ENCODE results near the gene FAM20B. TPM values are rescaled to one million over a fixed set of nuclear protein-coding genes. Genes with fewer than 3 reads are reported as not detected.
A peak's percentile ranks its signal among the peaks of the same experiment; 100 is the strongest.

FAM20B gene
- total and polyA plus RNA-seq, 7 donors = 22.5 to 55.2 (median 48.3) TPM

GRCh38 chr1:179017383-179018326, 8.0 kb upstream of the FAM20B start:
- 51 to 53% (median 52%) methylated on average over 3 of the region's 3 CpGs for WGBS, 3 donors
- no peaks in the 10 kb centered on the region for H3K9me3 ChIP-seq
- intact Hi-C loops (cut with DNase I) = loop anchor here in 1 of 2 donors (5.0 kb wide), 1 partner anchor 485 kb away; no protein-coding TSS in a partner anchor
- no peak overlapping the region for H3K4me3 ChIP-seq
- TF ChIP-seq CTCF (IDR thresholded peaks at IDR 0.05) = no peak
- peak overlapping the region; percentile 39 for H3K27ac ChIP-seq
- H3K27me3 ChIP-seq (ENCODE audit: insufficient read depth in 3 of 3, low read length in 2 of 3) = no peaks in the 10 kb centered on the region
- no peaks in the 10 kb centered on the region for H3K36me3 ChIP-seq (ENCODE audit: insufficient read depth in 1 of 2, low read depth in 1 of 2)
- DNase-seq (no peak), ATAC-seq (no peak)
- peaks cover 15% of the 10 kb centered on the region for H3K4me1 ChIP-seq

GRCh38 chr1:179021873-179022272, 3.8 kb upstream of the FAM20B start:
- no peaks in the 10 kb centered on the region for H3K27me3 ChIP-seq (ENCODE audit: insufficient read depth in 3 of 3, low read length in 2 of 3)
- DNase-seq (no peak), ATAC-seq (no peak)
- peaks cover 11% of the 10 kb centered on the region for H3K4me1 ChIP-seq
- no peak for TF ChIP-seq CTCF (IDR thresholded peaks at IDR 0.05)
- no peaks in the 10 kb centered on the region for H3K36me3 ChIP-seq (ENCODE audit: insufficient read depth in 1 of 2, low read depth in 1 of 2)
- WGBS, 3 donors = 21 to 26% (median 25%) methylated on average over 6 of the region's 6 CpGs
- H3K27ac ChIP-seq = no peak overlapping the region
- intact Hi-C loops (cut with DNase I) = no loop called here
- no peaks in the 10 kb centered on the region for H3K9me3 ChIP-seq
- peak overlapping the region; percentile 41 for H3K4me3 ChIP-seq

- no peak for TF ChIP-seq CTCF (IDR thresholded peaks at IDR 0.05)
- H3K27ac ChIP-seq = no peak overlapping the region
- ATAC-seq (no peak), DNase-seq (no peak)
- no peak overlapping the region for H3K4me3 ChIP-seq
- no peaks in the 10 kb centered on the region for H3K27me3 ChIP-seq (ENCODE audit: insufficient read depth in 3 of 3, low read length in 2 of 3)
- H3K9me3 ChIP-seq = no peaks in the 10 kb centered on the region
- intact Hi-C loops (cut with DNase I) = no loop called here
- no peaks in the 10 kb centered on the region for H3K36me3 ChIP-seq (ENCODE audit: insufficient read depth in 1 of 2, low read depth in 1 of 2)
- WGBS, 3 donors = 73 to 82% (median 74%) methylated on average over 10 of the region's 10 CpGs
- peaks cover 16% of the 10 kb centered on the region for H3K4me1 ChIP-seq
Measured at GRCh38 chr1:179023946-179024650, 1.6 kb upstream of the FAM20B start.

GRCh38 chr1:179025975-179026812, 500 bp downstream of the FAM20B start:
- peak overlapping the region; percentile 88 for H3K4me3 ChIP-seq
- DNase-seq (peak; percentile 82 to 86), ATAC-seq (peak; percentile 86 to 91 (median 88))
- H3K36me3 ChIP-seq (ENCODE audit: insufficient read depth in 1 of 2, low read depth in 1 of 2) = no peaks in the 10 kb centered on the region
- TF ChIP-seq CTCF (IDR thresholded peaks at IDR 0.05) = no peak
- 0% methylated on average over 59 to 109 of the region's 110 CpGs for WGBS, 3 donors
- intact Hi-C loops (cut with DNase I) = no loop called here
- H3K4me1 ChIP-seq = peaks cover 37% of the 10 kb centered on the region
- H3K27me3 ChIP-seq (ENCODE audit: insufficient read depth in 3 of 3, low read length in 2 of 3) = no peaks in the 10 kb centered on the region
- H3K27ac ChIP-seq = peak overlapping the region; percentile 93
- H3K9me3 ChIP-seq = no peaks in the 10 kb centered on the region
